GM21381 (cell line): Measurements from ENCODE around the gene SIPA1.
"Not testable (repeated sequence)": the region's sequence is repeated elsewhere in the genome, so short reads cannot be mapped to it uniquely, and the experiment has no call there.

Experiments
- ATAC-seq: cut with Tn5 transposase; IDR thresholded peaks from one replicate; pipeline ENCODE4 v1.9.1; 2021; ENCODE audit warnings: mild to moderate bottlenecking, moderate library complexity; ENCODE audit not compliant: unreplicated experiment

SIPA1 gene

DNA sequence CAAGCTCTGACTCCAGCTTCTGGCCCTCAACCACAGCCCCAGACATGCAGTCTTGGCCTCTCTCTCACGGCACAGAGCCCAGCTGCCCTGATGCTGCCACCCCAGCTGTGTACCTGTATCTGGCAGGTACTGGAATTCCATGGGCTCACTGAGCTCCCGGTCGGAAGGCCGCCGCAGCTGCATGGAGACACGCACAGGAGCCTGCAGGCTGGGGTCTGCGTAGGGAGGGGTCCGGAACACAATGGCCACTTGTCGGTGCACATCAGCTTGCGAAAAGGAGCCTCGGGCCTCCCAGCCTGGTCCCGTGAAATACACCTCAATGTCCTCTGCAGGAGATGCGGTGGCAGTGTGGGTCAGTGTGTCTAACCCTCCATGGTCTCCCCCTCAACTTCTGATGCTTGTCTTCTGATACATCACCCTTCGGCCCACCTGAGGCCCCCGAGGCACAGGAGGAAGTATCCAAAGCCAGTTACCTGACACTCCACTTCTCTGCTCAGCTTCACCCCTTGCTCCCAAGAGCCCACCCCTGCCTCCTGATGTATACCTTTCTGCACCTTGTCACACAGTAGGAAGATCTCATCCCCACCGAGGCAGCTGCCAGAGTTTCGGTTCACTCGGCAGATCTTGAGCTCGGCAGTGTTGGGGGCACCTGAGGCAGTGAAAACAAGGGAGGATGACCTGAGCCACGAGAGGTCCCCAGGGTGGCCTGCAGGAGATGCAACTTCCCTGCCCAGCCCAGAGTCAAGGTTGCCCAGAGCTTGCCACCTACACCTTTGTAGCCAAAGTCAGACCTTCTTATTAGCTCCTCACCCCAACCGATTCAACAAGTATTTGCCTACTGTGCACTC is 20.5 kb downstream of the SIPA1 start:
- no peak for ATAC-seq

GRCh38 chr11:65660038-65660437 is 22.1 kb downstream of the SIPA1 start:
- no peak for ATAC-seq

GRCh38 chr11:65660908-65661307 is 23.0 kb downstream of the SIPA1 start:
- not testable (repeated sequence) for ATAC-seq

DNA sequence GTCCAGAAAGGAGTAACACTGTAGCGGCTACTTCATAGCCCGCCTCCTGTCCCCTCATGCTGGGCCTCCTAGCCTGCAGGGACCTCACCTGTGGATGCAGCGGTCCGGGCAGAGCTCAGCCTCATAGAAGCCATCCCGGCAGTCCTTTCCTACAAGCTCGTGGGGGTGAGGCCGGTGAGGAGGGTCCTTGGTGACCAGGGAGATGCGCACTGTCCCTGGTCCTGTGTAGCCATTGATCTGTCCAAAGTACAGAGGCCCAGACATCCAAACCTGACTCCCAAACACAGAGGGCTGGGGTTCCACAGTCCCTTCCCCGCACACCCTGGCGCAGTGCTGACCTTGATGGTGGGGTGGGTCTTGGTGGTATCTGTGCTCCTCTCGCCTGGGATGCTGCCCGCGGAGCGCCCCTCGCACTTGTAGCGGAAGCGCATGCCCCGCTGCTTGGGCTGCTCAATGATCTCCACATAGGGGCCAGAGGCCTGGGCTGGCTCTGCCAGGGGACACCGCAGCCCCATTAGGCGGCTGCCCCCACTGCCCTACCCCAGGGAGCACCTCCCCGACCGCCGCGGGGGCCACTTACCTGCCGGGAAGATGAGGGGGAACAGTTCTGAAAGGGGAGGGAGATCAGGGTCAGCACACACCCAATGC is 23.8 kb downstream of the SIPA1 start:
- no peak for ATAC-seq

DNA sequence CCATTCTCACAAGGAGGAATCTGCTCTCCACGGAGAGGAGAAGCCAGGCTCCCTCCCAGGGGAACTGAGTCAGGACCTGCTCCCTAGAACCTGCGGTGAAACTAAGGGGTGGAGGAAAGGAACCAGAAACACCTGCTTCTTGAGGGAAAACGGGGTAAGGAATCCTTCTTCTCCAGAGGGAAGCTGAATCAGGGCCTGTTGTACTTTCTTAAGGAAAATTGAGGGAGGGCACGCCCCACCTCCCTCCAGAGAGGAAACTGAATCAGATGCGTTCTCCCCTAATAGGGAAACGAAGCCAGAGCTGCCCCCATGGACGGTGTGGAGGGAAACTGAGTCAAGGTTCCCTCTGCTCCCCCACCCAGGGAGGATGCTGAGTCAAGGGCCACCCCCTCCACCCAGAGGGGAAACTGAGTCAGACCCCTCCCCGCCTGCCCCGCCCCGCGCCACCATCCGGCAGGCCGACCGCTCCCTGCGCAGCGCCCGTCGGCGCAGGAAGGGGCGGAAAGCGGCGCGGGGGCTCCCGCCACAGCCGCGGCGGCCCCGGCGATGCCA is 24.4 kb downstream of the SIPA1 start:
- no peak for ATAC-seq

DNA sequence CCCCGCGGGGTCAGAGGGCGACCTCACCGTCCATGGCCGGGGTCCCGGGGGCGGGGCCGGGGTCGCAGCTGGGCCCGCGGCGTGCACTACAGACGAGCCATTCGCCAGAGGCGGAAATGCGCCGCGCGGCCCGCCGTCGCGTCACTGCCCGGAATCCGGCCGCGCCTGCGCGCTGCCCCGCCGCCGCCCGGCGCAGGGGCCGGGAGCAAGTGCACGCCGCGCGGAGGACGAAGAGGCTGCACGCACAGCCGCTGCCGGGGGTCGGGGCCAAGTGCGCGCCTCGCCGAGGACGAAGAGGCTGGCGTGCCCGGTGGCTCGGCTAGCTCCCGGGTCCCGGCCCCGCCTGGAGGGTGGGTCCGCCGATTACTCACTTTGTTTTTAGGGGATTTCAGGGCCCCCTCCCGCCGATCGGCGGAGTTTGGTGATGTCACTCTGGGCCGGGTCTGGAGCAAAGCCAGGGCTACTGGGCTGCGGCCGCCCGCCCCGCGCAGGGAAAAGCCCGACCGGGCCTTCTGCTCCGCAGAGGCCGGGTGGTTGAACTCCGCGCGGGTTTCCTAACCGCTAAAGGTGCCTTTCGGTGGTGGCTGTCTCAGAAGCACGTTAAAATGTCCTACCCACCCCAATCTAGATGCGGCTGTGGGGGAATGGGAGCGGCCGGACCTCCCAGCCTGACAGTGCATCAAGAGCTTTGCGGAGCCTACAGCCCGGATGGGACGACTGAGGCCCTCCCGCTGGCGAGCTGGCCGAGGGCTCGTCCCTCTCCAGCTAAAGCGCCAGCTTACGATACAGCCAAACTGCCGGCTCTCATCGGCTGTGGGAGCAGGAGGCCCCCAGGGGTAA is 25.1 kb downstream of the SIPA1 start, which contains the start of gene RELA:
Gene RELA (minus strand): TSS at position 118 of the 840 bp plus-strand sequence. CDS start 84 bp downstream, at position 34.
- ATAC-seq: peak; percentile 82

DNA sequence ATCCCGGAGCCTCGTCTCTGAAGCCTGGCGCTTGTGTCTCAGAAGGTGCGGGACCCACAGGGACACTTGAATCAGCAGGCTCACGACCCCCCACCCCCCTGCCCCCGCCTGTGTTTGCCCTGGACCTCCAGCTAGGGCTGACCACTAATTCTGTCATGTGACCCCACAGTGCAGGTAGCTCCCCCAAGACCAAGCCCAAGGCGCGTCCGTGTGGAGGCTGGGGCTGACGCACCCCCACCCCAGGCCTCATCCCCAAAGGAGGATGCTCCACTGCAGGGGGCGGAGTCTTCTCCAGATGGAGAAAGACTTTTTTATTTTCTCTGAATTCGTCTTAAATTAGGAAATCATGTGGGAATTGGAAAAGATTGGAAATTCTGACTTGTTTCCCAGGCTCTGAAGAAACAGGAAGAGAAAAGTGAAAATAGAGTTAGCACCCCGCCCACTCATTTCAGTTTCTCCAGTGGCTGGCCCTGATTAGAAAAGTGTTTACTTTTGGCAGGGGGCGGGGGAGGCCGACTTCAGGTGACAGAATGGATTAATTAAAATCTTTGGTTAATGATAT is 25.8 kb downstream of the SIPA1 start:
- ATAC-seq: peak; percentile 20

GRCh38 chr11:65672180-65672860 is 34.4 kb downstream of the SIPA1 start:
- ATAC-seq: no peak

DNA sequence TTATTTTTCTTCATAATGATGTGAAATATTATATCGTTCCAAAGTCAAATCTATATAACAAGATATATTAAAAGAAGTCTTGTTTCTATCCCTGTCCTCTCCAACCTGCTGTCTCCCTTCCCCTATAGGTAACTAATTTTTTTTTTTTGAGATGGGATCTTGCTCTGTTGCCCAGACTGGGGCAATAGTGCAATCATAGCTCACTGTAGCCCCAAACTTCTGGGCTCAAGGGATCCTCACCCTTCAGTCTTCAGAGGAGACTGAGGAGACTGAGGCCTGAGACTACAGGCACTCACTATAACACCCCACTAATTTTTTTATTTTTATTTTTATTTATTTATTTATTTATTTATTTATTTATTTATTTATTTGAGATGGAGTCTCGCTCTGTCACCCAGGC is 35.1 kb downstream of the SIPA1 start:
- ATAC-seq: no peak

DNA sequence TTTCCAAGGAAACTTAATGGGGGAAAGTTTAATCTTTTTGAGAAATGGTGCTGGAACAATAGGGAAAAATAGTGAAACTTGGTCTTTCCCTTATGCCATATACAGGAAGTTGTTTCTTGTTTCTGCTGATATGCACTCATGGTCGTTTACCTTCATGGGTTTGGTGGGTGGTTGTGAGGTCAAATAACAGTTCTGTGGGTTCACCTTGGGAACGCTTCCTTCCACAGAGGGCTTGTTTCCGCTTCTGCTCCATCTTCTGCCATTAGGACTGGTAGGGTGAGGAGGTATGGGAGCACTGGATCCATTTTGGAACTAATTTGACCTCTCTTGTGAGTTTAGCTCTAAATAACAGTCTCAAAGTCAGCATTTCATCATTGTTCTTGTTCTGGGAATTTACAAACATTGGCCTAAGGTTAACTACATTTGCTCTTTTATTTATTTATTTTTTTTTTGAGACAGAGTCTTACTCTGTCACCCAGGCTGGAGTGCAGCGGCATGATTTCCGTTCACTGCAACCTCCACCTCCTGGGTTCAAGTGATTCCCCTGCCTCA is 42.4 kb downstream of the SIPA1 start:
- ATAC-seq: no peak

DNA sequence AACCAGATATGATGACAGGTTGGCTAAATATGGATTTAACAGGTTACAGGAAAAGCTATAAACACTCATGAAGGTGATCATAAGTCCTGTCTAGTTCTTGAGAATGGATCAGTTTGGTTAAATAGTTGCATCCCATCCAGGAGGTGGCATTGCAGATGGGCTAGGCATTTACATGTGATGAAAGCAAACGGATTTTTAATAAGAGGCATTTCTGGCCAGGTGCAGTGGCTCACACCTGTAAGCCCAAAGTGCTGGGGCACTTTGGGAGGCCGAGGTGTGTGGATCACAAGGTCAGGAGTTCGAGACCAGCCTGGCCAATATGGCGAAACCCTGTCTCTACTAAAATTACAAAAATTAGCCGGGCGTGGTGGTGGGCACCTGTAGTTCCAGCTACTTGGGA is 45.6 kb downstream of the SIPA1 start:
- not testable (repeated sequence) for ATAC-seq

GRCh38 chr11:65685981-65686380 is 48.1 kb downstream of the SIPA1 start:
- no peak for ATAC-seq

DNA sequence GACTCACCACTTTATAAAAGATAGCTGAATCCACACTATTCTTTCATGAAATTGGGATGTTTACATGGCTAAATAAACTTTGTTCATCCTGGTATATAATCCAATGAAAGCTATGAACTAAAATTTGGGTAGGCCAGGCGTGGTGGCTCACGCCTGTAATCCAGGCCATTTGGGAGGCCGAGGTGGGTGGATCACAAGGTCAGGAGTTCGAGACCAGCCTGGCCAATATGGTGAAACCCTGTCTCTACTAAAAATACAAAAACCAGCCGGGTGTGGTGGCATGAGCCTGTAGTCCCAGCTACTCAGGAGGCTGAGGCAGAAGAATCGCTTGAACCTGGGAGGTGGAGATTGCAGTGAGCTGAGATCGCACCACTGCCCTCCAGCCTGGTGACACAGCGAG is 53.9 kb downstream of the SIPA1 start:
- not testable (repeated sequence) for ATAC-seq

DNA sequence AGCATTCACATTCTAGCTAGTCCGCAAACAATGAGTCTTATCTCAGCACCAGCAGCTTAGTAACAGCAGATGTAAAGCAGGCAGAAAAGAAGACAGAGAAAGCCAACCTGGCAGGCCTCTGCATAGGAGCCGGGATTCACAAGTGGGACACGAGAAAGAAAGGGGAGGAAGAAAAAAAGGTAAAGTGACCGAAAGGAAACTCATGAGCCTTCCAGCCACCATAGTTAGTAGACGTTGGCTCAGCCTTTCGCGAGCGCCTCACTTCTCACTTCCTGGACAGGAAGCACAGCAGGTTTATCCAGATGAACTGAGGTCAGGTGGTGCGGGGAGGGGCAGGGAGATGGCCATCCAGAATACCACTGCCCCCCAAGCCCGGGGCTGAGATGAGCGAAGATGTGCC is 54.5 kb downstream of the SIPA1 start:
- no peak for ATAC-seq

- ATAC-seq: no peak
Measured at GRCh38 chr11:65695459-65696241, 57.7 kb downstream of the SIPA1 start.

GRCh38 chr11:65696802-65697552 is 59.1 kb downstream of the SIPA1 start:
- ATAC-seq: no peak

DNA sequence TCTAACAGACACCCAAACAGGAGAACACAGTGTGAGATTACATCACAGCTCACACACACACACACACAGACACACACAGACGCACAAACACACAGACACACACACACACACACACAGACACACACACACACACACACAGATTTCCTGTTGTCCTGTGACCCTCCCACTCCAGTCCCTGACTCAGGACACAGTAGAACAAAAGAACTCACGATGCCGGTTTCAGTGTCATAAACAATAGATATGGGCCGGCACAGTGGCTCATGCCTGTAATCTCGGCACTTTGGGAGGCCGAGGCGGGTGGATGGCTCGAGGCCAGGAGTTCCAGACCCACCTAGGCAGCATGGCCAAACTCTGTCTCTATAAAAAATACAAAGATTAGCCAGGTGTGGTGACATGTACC is 60.3 kb downstream of the SIPA1 start:
- no peak for ATAC-seq

DNA sequence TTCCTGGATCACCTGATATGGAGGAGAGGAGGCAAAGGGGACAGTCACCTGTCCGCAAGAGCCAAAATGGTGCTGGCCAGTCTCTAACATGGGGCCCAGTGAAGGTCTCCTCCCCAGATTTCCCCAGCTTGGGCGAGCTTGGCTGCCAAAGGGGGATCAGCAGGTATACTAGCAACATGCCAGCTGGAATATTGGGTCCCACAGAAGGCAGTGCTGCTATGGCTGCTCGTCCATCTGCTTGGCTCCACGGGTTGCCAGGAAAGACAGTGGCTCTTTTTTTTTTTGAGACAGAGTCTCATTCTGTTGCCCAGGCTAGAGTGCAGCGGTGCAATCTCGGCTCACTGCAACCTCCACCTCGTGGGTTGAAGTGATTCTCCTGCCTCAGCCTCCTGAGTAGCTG is 61.4 kb downstream of the SIPA1 start:
- no peak for ATAC-seq
